RPMI7951 (cell line): Measurements from ENCODE around the gene SARDH. TPM values are rescaled to one million over a fixed set of nuclear protein-coding genes. Genes with fewer than 3 reads are reported as not detected.

Experiments
- DNase-seq: peaks from one replicate; pipeline ENCODE4 v3.0.0-alpha.2; 2012; ENCODE audit warnings: low read depth
- total RNA-seq: library from RNA; depleted of rRNA; stranded (reverse); fragments of >200 nt; shearing (Covaris generic); gene quantifications from 2 replicates; pipeline ENCODE4 v1.2.3, GENCODE V29; 2014

Gene SARDH
- total RNA-seq, 1 experiment from 2014 or later, result 1.8 TPM

DNA sequence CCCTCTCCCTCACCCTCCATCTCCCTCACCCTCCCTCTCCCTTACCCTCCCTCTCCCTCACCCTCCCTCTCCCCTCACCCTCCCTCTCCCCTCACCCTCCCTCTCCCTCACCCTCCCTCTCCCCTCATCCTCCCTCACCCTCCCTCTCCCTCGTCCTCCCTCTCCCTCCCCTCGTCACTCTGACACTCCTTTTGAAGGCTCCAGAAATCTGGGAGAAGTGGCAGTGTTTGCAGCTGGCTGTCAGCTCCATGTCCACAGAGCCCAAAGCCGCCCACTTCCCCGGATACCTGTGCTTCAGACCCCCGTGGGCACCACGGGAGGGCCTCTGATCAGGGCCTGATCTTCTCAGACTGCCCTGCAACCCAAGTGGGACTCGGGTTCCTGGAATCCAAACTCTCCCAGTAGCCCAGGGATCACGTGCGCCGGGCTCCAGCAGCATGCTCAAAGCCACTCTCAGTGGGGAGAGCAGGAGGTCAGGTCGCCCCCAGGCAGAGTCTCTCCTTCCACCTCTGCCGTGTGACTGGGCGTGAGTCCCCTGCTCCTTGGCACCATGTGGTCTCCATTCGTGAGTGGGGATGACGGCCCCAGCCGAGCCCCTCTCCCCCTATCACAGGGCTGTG, 68.9 kb downstream of the SARDH start:
- no peak for DNase-seq

DNA sequence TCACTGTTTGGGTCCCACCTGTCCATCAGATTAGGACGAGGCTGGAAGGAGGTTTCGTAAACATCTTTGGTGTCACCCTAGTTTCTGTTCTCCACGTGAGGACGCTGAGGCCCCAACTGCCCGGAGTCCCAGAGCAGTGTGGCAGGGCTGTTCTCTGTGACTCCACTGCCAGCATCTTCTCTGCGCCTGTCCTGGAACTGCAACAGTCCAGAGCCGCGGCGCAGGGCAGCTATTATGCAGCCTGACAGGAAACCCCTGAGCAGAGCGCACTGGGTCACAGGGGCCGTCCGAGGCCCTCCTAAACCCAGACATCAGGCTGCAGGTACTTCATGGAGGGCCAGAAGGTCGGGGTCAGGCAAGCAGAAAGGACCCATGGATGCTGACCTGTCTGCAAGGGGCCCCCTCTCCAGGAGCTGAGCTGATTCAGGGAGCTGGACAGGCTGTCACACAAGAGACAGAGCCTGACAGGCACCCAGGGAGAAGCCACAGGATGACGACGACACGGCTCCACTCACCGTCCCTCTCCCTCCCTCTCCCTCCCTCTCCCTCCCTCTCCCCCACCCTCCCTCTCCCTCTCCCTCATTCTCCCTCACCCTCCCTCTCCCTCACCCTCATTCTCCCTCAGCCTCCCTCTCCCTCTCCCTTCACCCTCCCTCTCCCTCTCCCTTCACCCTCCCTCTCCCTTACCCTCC, 70.2 kb downstream of the SARDH start:
- DNase-seq, result no peak

- DNase-seq, result no peak
These were observed 71.3 kb downstream of the SARDH start for GRCh38 chr9:133666845-133667244.

DNA sequence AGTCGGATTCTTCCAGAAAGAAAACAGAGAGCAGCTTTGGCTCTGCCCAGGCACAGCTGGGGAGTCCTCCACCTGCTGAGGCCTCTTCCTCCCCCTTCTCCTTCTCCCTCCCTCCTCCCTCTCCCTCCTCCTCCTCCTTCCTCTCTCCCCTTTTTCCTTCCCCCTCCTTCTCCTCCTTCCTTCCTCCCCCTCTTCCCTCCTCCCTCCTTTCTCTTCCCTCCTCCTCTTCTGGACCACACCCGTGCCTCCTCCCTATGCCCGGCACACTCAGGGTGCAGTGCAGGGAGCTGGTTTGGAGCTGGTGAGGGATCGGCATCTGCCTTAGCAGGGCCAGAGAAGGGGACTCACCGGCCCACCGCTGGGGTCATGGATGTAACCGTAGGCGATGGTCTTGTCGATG, 71.8 kb downstream of the SARDH start:
- no peak for DNase-seq

- no peak for DNase-seq
These were observed 72.6 kb downstream of the SARDH start for GRCh38 chr9:133665535-133665934.

DNA sequence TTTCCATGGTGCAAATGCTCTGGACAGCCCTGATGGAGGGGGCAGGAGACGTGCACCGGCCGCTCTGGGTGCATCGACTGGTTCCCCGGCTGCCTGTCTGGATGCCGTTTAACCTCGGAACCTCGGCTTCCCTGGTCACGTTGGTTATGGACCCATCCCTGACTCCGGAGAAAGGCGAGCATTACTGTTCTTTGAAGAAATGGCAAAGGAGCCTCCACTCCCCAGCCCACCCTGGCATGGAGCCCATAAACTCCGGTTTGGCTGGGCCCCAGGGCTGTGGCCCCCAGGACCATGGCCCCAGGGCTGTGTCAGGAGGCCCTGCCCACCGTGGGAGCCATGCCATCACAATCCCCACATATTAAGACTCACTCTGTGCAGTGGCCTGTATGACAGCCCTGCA, 73.1 kb downstream of the SARDH start:
- no peak for DNase-seq

GRCh38 chr9:133664173-133665050, 73.7 kb downstream of the SARDH start:
- DNase-seq, result no peak

DNA sequence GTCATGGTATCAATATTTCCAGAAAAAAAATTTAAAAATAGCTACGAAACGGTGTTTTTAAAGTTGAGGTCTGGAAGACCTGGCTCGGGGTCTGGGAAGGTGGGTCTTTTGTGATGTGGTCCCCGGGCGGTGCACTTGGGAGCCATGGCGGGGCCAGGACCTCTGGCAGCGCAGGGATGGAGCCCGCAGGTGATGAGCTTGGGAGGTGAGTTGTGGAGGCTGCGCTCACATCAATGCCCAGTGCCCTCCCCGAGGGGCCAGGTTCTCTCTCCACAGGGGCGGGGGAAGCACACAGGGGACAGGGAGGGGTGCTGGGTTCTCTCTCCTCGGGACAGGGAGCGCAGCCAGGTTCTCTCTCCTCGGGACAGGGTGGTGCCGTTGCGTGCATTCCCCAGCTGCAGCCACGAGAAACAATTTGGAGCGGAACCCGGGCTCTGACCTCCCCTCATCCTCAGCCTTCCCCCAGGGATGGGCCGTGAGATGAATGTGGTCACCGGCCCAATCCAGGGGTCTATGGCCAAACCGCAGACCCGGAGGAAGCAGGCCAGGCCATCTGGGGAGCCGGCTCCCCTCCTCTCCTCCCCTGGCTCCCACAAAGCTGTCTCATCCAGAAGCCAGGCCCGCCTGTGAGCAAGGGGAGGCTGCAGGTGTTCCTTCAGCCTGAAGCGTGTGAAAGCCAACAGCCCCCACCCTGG, 76.2 kb downstream of the SARDH start:
- DNase-seq, result peak; percentile 42

DNA sequence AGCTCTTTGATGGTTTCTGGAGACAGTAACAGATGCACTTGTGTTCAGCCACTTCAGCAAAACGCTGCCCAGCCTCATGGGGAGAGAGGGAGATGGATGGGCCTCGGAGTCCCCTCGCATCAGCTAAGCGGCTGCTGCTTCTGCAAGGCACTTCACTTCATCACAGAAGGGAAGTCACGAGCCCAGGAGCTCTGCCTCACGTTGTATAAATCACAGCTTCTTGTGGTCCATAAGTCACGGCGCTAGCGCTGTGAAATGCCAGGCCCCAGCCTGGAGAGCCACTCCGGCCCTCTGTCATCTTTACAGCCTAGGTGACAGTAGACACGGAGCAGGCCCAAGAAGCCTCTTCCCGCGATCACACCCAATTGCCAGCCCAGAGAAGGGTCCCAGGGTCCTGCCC, 78.6 kb downstream of the SARDH start:
- DNase-seq, result no peak

- peak; percentile 66 for DNase-seq
These were observed 79.4 kb downstream of the SARDH start for GRCh38 chr9:133658442-133659431.

GRCh38 chr9:133657120-133657661, 81.0 kb downstream of the SARDH start:
- no peak for DNase-seq

DNA sequence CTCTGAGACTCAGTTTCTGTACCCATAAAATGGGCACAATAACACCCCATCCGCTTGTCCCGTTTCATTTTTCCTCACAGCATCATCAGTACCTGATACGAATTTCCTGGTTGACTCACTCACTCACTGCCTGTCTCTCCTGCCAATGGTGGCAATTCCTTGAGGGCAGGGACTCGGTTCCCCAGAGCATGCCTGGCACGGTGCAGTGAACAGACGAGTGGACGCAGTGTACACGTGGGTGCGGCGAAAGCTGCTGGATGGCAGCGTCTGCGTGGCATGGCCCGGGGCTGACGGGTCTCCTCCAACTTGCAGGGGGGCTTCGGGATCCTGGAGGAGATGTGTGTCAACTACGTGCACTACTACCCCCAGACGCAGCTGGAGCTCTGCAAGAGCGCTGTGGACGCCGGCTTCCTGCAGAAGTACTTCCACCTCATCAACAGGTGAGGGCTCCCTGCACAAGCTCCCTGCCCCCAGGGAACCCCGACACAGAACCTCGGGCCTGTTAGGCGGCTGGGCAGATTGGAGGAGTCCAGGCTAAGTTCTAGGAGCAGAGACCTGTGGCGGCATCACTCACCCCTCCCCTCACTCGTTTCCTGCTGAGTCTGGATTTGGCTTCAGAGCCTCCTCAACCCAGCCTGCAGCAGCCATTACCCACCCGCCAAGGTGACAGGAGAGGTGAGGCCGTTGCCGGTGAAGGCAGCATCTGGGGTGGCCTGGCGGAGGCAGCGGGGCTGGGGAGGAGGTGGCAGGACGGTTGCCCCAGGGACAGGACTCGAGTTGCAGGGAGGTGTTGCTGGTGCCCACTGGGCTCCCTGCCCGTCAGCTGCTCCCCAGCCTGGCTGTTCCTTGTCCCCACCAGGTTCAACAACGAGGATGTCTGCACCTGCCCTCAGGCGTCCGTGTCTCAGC, 81.7 kb downstream of the SARDH start:
- no peak for DNase-seq

DNA sequence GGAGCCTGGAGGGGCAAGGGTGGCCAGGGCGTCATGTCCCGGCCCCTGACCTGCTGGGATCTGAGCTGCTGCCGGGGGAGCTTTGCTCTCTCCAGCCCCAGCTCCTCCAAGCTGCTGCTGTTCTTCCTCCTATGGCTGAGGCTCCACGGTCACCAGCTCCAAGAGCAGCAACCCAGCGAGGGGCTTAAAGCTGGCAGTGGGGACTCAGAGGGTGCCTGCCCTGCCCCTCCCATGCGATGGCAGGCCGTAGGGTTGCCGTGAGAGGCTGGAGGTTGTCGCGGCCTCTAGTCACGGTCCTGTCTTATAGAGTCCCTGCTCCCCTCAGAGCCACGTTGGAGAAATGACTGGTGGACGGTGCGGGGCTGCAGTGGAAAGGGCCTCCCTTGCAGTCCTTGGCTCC, 82.5 kb downstream of the SARDH start:
- no peak for DNase-seq

- no peak for DNase-seq
These were observed 83.2 kb downstream of the SARDH start for GRCh38 chr9:133654736-133655657.

DNA sequence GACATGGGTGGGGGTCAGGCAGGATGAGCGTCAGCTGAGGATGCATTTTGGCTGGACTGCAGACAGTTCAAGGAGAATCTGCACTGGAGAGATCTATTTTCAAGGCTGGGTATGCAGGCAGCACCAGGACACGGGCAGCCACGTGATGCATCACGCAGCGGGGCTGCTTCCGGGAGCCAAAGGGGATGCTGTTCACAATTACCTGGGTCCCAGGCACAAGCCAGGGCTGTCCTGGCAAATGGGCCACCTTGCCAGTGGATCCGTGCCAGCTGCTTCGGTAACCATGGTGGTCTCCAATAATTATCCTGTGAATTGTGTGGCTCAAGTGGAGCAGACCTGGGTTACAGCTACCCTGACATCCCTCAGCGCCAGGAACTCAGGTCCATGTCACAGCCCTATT, 84.5 kb downstream of the SARDH start:
- no peak for DNase-seq

DNA sequence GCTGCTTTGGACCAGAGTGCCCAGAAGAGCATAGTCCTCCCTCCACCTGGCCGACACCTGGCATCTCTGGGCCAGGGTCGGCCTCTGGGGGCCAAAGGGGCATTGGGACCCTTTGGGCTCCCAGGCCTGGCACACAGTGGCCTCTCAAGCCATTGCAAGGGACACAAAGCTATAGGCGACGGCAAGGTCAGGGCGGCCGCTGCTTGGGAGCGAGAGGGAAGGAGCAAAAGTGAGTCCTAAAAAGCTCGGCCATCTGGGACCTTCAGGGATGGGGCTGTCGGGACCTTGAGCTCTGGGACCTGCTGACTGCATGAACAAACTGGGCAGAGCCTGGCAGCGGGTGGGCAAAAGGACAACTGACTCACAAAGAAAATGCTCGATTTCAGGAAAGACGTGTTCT, 88.1 kb downstream of the SARDH start:
- DNase-seq, result no peak

DNA sequence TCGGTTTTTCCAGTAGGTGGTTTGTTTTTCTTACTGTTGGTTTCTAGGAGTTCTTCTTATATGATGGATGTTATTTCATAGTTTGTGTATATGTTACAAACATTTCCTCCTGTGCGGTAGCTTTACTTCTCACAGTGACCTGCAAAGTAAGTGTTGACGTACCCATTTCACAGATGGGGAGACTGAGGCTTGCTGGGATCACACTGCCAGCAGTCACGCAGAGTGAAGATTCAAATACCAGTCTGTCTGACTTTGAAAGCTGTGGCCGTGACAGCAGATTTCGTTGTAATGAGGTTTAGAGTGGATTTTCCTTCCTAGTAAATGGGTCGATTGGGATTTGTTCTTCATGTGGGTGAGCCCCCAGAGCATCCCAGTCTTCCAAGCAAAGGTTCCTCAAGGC, 89.0 kb downstream of the SARDH start:
- no peak for DNase-seq

- DNase-seq, result no peak
These were observed 90.2 kb downstream of the SARDH start for GRCh38 chr9:133647765-133648469.
